ENCODE results near the gene TSEN54. TPM values are rescaled to one million over a fixed set of nuclear protein-coding genes. Genes with fewer than 3 reads are reported as not detected.

Gene TSEN54
- total and polyA plus RNA-seq, 2 donors from 2014 or later = 25.8 to 33.8 TPM

DNA sequence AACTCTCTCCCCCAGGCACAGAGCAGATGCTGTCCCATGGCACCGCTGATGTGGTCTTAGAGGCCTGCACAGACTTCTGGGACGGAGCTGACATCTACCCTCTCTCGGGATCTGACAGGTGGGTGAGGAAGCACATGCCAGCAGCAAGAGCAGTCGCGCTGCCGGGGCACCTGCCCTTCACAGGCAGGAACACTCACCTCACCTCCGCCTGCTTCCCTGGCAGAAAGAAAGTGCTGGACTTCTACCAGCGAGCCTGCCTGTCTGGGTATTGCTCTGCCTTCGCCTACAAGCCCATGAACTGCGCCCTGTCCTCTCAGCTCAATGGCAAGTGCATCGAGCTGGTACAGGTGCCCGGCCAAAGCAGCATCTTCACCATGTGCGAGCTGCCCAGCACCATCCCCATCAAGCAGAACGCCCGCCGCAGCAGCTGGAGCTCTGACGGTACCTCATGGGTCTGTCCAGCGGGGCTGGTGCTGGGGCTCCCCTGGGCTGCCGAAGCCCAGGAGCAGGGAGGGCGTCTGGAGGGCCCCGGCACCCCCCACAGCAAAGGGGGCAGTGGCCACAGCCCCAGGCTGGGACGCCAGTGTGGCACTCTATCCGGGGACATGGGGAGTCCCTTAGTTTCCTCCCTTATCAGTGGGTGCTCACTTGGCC is 22.7 kb upstream of the TSEN54 start:
- DNase-seq (no peak), FAIRE-seq (no peak)
- Histone ChIP-seq H3K36me3 (ENCODE audit: control insufficient read depth in 2 of 3, insufficient read depth in 3 of 3, low read length in 3 of 3) (peaks cover 0 to 45% (median 19%) of the 10 kb centered on the region in 3 donors), H3K9me3 (ENCODE audit: control insufficient read depth in 2 of 3, insufficient read depth in 1 of 3, low read length in 3 of 3) (no peaks in the 10 kb centered on the region), H3K27me3 (ENCODE audit: control insufficient read depth, insufficient read depth, low read length) (no peaks in the 10 kb centered on the region), H3K4me1 (ENCODE audit: control insufficient read depth in 2 of 3, insufficient read depth in 2 of 3, low read depth in 1 of 3, low read length in 3 of 3) (peaks cover 0 to 23% (median 10%) of the 10 kb centered on the region in 3 donors), H3K9ac (ENCODE audit: low read length in 3 of 3) (no peak overlapping the region), H3K4me3 (ENCODE audit: low read length in 3 of 3) (no peak overlapping the region), H3K27ac (ENCODE audit: low read depth in 2 of 2, low read length in 2 of 2) (no peak overlapping the region)
- intact Hi-C loops (cut with DNase I) = no loop called here
- TF ChIP-seq, protein P1, sequence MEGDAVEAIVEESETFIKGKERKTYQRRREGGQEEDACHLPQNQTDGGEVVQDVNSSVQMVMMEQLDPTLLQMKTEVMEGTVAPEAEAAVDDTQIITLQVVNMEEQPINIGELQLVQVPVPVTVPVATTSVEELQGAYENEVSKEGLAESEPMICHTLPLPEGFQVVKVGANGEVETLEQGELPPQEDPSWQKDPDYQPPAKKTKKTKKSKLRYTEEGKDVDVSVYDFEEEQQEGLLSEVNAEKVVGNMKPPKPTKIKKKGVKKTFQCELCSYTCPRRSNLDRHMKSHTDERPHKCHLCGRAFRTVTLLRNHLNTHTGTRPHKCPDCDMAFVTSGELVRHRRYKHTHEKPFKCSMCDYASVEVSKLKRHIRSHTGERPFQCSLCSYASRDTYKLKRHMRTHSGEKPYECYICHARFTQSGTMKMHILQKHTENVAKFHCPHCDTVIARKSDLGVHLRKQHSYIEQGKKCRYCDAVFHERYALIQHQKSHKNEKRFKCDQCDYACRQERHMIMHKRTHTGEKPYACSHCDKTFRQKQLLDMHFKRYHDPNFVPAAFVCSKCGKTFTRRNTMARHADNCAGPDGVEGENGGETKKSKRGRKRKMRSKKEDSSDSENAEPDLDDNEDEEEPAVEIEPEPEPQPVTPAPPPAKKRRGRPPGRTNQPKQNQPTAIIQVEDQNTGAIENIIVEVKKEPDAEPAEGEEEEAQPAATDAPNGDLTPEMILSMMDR (IDR thresholded peaks at IDR 0.05; ENCODE audit: borderline replicate concordance, extremely low read depth, insufficient read depth) = no peak

DNA sequence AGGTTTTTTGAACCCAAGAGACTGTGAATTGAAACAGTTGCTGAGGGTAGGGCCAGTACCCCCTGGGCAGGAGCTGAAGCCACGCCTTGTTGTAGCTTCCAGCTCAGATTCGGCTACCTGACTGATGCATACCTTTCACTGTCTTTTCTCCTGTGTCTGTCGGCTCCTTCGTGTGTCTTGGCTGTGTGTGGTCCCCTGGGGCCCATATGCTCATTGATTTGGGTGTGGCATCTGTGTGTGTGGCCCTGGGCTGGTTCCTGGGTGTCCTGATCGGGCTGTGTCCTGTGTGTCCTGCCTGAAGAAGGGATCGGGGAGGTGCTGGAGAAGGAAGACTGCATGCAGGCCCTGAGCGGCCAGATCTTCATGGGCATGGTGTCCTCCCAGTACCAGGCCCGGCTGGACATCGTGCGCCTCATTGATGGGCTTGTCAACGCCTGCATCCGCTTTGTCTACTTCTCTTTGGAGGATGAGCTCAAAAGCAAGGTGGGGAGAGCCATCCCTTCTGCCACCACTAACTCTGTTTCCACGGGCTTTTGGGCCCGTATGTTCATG is 21.9 kb upstream of the TSEN54 start:
- Histone ChIP-seq H3K27me3 (ENCODE audit: control insufficient read depth, insufficient read depth, low read length) (no peaks in the 10 kb centered on the region), H3K27ac (ENCODE audit: low read depth in 2 of 2, low read length in 2 of 2) (no peak overlapping the region), H3K9ac (ENCODE audit: low read length in 3 of 3) (no peak overlapping the region), H3K36me3 (ENCODE audit: control insufficient read depth in 2 of 3, insufficient read depth in 3 of 3, low read length in 3 of 3) (peaks cover 0 to 45% (median 19%) of the 10 kb centered on the region in 3 donors), H3K4me1 (ENCODE audit: control insufficient read depth in 2 of 3, insufficient read depth in 2 of 3, low read depth in 1 of 3, low read length in 3 of 3) (peaks cover 0 to 22% (median 10%) of the 10 kb centered on the region in 3 donors), H3K4me3 (ENCODE audit: low read length in 3 of 3) (no peak overlapping the region), H3K9me3 (ENCODE audit: control insufficient read depth in 2 of 3, insufficient read depth in 1 of 3, low read length in 3 of 3) (no peaks in the 10 kb centered on the region)
- no peak for FAIRE-seq
- TF ChIP-seq, protein P1 (IDR thresholded peaks at IDR 0.05; ENCODE audit: borderline replicate concordance, extremely low read depth, insufficient read depth) = no peak
- DNase-seq = no peak
- intact Hi-C loops (cut with DNase I) = no loop called here

DNA sequence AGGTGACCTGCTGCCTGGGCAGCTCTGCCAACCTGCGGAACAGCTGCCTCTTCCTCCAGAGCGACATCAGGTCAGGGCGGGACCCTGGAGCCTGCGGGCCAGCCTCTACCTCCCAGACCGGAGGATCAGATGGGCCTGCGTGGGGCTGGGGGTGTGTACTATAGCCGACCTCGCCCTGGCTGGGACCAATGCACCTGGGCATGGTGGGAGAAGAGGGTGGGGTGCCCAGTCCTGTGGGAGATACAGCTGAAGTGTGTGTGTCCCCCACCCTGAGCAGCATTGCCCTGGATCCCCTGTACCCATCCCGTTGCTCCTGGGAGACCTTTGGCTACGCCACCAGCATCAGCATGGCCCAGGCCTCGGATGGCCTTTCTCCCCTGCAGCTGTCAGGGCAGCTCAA is 20.3 kb upstream of the TSEN54 start:
- TF ChIP-seq, protein P1 (IDR thresholded peaks at IDR 0.05; ENCODE audit: borderline replicate concordance, extremely low read depth, insufficient read depth) = no peak
- H3K4me3 ChIP-seq (ENCODE audit: low read length in 3 of 3) = no peak overlapping the region
- H3K4me1 ChIP-seq (ENCODE audit: control insufficient read depth in 2 of 3, insufficient read depth in 2 of 3, low read depth in 1 of 3, low read length in 3 of 3) = peaks cover 0 to 21% (median under 1%) of the 10 kb centered on the region in 3 donors
- intact Hi-C loops (cut with DNase I) = no loop called here
- peaks cover 0 to 59% (median 19%) of the 10 kb centered on the region in 3 donors for H3K36me3 ChIP-seq (ENCODE audit: control insufficient read depth in 2 of 3, insufficient read depth in 3 of 3, low read length in 3 of 3)
- H3K27me3 ChIP-seq (ENCODE audit: control insufficient read depth, insufficient read depth, low read length) = no peaks in the 10 kb centered on the region
- H3K9ac ChIP-seq (ENCODE audit: low read length in 3 of 3) = no peak overlapping the region
- no peak overlapping the region for H3K27ac ChIP-seq (ENCODE audit: low read depth in 2 of 2, low read length in 2 of 2)
- H3K9me3 ChIP-seq (ENCODE audit: control insufficient read depth in 2 of 3, insufficient read depth in 1 of 3, low read length in 3 of 3) = no peaks in the 10 kb centered on the region
- no peak for DNase-seq
- FAIRE-seq = no peak
